HepG2 (cell line): ENCODE measurements around the gene SH3D19. TPM values are rescaled to one million over a fixed set of nuclear protein-coding genes. Genes with fewer than 3 reads are reported as not detected.

Experiments
- GABPA ChIP-seq, 2 experiments: IDR thresholded peaks; 2 replicates each; pipeline ENCODE4 v1.6.1; 2011 to 2016; ENCODE audit warnings: low read depth in 2 of 2, low read length in 1 of 2, missing biosample characterization in 1 of 2, missing genetic modification characterization in 1 of 2
- NFATC3 ChIP-seq: sonication (generic); formaldehyde crosslinking; IDR thresholded peaks from 2 replicates; pipeline ENCODE4 v1.5.1; 2020; ENCODE audit warnings: mild to moderate bottlenecking, missing genetic modification reagents
- NFKB2 ChIP-seq: sonication (generic); formaldehyde crosslinking; IDR thresholded peaks from 2 replicates; pipeline ENCODE4 v1.4.0; 2020; ENCODE audit warnings: missing genetic modification reagents, borderline replicate concordance
- ZNF33B ChIP-seq: sonication (generic); formaldehyde crosslinking; IDR thresholded peaks from 2 replicates; pipeline ENCODE4 v1.5.1; 2020; ENCODE audit warnings: mild to moderate bottlenecking, missing genetic modification reagents
- ZNF496 ChIP-seq: sonication (generic); formaldehyde crosslinking; IDR thresholded peaks from 2 replicates; pipeline ENCODE4 v1.8.1; 2023; ENCODE audit warnings: mild to moderate bottlenecking, moderate library complexity, missing genetic modification reagents; ENCODE audit not compliant: insufficient replicate concordance
- ZNF607 ChIP-seq: sonication (generic); formaldehyde crosslinking; IDR thresholded peaks from 2 replicates; pipeline ENCODE4 v1.5.1; 2020; ENCODE audit warnings: missing genetic modification reagents, mild to moderate bottlenecking, borderline replicate concordance
- ZNF747 ChIP-seq: sonication (generic); formaldehyde crosslinking; IDR thresholded peaks from 2 replicates; pipeline ENCODE4 v1.8.1; 2023; ENCODE audit warnings: missing genetic modification reagents, mild to moderate bottlenecking, borderline replicate concordance
- polyA plus RNA-seq, 8 experiments: library from polyadenylated mRNA; depleted of rRNA in 3 of 8; stranded (reverse) in 7 of 8; unstranded in 1 of 8; fragments of >200 nt; fragmentation: Illumina TruSeq in 4 of 8; extraction: Trizol in 4 of 8; gene quantifications; 2 replicates each; pipeline versions ENCODE4 v1.2.1 to v1.2.3, GENCODE V29; 2011 to 2016; ENCODE audit warnings: low read depth in 4 of 8, missing spikeins in 1 of 8, mixed read lengths in 1 of 8; ENCODE audit not compliant: insufficient read depth in 1 of 8
- total RNA-seq, 5 experiments: library from RNA; depleted of rRNA; stranded (reverse); fragments of >200 nt; fragmentation: Illumina TruSeq; extraction: Trizol; gene quantifications; 2 replicates each; pipeline ENCODE4 v1.2.3, GENCODE V29; 2016; ENCODE audit warnings: low read depth in 1 of 5
- TF ChIP-seq, protein P1 (sequence below): sonication (generic); formaldehyde crosslinking; IDR thresholded peaks from one replicate; pipeline ENCODE4 v1.5.1; 2020; ENCODE audit warnings: mild to moderate bottlenecking, missing genetic modification reagents; ENCODE audit errors: not compliant biosample characterization
- TF ChIP-seq, protein P2 (sequence below): sonication (generic); formaldehyde crosslinking; IDR thresholded peaks from 2 replicates; pipeline ENCODE4 v1.4.0; 2020; ENCODE audit warnings: mild to moderate bottlenecking, missing genetic modification reagents
- TF ChIP-seq, protein P3 (sequence below): sonication (generic); formaldehyde crosslinking; IDR thresholded peaks from 2 replicates; pipeline ENCODE4 v1.4.0; 2020; ENCODE audit warnings: missing genetic modification reagents, mild to moderate bottlenecking, borderline replicate concordance
- TF ChIP-seq, protein P4 (sequence below): sonication (generic); formaldehyde crosslinking; IDR thresholded peaks from 2 replicates; pipeline ENCODE4 v1.5.1; 2020; ENCODE audit warnings: mild to moderate bottlenecking, missing genetic modification reagents, borderline replicate concordance

Gene SH3D19
- total and polyA plus RNA-seq, 2 of the 13 experiments (the other 11 are each of a cell fraction or from before 2014, with no cell fraction given) = 31.2 to 38.0 TPM

DNA sequence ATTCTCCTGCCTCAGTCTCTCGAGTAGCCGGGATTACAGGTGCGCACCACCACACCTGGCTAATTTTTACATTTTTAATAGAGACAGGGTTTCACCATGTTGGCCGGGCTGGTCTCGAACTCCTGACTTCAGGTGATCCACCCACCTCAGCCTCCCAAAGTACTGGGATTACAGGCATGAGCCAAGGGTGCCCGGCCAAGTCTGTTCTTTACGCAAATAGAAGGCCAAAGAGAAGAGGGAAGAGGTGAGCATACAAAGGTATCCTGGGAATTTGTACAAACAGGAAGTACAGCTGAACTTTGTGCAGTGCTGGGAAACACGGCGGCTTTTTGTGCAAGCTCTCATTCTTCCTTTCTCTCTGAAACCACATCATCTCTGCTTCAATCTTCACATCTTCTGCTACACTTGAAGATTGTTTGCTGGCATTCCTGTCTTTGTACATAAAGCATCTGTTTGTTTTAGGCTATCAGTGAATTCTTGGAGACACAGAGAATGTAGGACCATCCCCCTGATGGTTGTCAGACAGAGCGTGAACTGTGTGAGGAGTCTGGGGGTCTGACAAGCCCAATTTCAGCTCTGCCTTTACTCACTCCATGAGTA lies 120.4 kb downstream of the SH3D19 start (continued):
- TF ChIP-seq, protein P1, sequence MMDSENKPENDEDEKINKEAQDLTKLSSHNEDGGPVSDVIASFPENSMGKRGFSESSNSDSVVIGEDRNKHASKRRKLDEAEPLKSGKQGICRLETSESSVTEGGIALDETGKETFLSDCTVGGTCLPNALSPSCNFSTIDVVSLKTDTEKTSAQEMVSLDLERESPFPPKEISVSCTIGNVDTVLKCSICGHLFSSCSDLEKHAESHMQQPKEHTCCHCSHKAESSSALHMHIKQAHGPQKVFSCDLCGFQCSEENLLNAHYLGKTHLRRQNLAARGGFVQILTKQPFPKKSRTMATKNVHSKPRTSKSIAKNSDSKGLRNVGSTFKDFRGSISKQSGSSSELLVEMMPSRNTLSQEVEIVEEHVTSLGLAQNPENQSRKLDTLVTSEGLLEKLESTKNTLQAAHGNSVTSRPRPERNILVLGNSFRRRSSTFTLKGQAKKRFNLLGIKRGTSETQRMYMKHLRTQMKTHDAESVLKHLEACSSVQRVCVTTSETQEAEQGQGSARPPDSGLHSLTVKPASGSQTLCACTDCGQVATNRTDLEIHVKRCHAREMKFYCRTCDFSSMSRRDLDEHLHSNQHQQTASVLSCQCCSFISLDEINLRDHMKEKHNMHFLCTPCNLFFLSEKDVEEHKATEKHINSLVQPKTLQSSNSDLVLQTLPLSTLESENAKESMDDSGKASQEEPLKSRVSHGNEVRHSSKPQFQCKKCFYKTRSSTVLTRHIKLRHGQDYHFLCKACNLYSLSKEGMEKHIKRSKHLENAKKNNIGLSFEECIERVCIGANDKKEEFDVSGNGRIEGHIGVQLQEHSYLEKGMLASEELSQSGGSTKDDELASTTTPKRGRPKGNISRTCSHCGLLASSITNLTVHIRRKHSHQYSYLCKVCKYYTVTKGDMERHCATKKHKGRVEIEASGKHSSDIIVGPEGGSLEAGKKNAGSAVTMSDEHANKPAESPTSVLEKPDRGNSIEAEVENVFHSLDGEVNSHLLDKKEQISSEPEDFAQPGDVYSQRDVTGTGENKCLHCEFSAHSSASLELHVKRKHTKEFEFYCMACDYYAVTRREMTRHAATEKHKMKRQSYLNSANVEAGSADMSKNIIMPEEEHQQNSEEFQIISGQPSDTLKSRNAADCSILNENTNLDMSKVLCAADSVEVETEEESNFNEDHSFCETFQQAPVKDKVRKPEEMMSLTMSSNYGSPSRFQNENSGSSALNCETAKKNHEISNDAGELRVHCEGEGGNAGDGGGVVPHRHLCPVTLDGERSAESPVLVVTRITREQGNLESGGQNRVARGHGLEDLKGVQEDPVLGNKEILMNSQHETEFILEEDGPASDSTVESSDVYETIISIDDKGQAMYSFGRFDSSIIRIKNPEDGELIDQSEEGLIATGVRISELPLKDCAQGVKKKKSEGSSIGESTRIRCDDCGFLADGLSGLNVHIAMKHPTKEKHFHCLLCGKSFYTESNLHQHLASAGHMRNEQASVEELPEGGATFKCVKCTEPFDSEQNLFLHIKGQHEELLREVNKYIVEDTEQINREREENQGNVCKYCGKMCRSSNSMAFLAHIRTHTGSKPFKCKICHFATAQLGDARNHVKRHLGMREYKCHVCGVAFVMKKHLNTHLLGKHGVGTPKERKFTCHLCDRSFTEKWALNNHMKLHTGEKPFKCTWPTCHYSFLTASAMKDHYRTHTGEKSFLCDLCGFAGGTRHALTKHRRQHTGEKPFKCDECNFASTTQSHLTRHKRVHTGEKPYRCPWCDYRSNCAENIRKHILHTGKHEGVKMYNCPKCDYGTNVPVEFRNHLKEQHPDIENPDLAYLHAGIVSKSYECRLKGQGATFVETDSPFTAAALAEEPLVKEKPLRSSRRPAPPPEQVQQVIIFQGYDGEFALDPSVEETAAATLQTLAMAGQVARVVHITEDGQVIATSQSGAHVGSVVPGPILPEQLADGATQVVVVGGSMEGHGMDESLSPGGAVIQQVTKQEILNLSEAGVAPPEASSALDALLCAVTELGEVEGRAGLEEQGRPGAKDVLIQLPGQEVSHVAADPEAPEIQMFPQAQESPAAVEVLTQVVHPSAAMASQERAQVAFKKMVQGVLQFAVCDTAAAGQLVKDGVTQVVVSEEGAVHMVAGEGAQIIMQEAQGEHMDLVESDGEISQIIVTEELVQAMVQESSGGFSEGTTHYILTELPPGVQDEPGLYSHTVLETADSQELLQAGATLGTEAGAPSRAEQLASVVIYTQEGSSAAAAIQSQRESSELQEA = peak; percentile 44
- no peak for TF ChIP-seq NFKB2 (CRISPR knock-in tag)
- TF ChIP-seq, protein P2, sequence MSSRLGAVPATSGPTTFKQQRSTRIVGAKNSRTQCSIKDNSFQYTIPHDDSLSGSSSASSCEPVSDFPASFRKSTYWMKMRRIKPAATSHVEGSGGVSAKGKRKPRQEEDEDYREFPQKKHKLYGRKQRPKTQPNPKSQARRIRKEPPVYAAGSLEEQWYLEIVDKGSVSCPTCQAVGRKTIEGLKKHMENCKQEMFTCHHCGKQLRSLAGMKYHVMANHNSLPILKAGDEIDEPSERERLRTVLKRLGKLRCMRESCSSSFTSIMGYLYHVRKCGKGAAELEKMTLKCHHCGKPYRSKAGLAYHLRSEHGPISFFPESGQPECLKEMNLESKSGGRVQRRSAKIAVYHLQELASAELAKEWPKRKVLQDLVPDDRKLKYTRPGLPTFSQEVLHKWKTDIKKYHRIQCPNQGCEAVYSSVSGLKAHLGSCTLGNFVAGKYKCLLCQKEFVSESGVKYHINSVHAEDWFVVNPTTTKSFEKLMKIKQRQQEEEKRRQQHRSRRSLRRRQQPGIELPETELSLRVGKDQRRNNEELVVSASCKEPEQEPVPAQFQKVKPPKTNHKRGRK (CRISPR knock-in tag) = no peak
- no peak for TF ChIP-seq NFATC3 (CRISPR knock-in tag)
- TF ChIP-seq, protein P3, sequence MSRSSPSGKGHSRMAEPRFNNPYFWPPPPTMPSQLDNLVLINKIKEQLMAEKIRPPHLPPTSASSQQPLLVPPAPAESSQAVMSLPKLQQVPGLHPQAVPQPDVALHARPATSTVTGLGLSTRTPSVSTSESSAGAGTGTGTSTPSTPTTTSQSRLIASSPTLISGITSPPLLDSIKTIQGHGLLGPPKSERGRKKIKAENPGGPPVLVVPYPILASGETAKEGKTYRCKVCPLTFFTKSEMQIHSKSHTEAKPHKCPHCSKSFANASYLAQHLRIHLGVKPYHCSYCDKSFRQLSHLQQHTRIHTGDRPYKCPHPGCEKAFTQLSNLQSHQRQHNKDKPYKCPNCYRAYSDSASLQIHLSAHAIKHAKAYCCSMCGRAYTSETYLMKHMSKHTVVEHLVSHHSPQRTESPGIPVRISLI (CRISPR knock-in tag) = no peak
- TF ChIP-seq, protein P4, sequence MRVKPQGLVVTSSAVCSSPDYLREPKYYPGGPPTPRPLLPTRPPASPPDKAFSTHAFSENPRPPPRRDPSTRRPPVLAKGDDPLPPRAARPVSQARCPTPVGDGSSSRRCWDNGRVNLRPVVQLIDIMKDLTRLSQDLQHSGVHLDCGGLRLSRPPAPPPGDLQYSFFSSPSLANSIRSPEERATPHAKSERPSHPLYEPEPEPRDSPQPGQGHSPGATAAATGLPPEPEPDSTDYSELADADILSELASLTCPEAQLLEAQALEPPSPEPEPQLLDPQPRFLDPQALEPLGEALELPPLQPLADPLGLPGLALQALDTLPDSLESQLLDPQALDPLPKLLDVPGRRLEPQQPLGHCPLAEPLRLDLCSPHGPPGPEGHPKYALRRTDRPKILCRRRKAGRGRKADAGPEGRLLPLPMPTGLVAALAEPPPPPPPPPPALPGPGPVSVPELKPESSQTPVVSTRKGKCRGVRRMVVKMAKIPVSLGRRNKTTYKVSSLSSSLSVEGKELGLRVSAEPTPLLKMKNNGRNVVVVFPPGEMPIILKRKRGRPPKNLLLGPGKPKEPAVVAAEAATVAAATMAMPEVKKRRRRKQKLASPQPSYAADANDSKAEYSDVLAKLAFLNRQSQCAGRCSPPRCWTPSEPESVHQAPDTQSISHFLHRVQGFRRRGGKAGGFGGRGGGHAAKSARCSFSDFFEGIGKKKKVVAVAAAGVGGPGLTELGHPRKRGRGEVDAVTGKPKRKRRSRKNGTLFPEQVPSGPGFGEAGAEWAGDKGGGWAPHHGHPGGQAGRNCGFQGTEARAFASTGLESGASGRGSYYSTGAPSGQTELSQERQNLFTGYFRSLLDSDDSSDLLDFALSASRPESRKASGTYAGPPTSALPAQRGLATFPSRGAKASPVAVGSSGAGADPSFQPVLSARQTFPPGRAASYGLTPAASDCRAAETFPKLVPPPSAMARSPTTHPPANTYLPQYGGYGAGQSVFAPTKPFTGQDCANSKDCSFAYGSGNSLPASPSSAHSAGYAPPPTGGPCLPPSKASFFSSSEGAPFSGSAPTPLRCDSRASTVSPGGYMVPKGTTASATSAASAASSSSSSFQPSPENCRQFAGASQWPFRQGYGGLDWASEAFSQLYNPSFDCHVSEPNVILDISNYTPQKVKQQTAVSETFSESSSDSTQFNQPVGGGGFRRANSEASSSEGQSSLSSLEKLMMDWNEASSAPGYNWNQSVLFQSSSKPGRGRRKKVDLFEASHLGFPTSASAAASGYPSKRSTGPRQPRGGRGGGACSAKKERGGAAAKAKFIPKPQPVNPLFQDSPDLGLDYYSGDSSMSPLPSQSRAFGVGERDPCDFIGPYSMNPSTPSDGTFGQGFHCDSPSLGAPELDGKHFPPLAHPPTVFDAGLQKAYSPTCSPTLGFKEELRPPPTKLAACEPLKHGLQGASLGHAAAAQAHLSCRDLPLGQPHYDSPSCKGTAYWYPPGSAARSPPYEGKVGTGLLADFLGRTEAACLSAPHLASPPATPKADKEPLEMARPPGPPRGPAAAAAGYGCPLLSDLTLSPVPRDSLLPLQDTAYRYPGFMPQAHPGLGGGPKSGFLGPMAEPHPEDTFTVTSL = peak; percentile 87; the same call in 1 of the 2 replicates
- no peak for TF ChIP-seq ZNF607
- no peak for TF ChIP-seq ZNF496 (CRISPR knock-in tag)
- no peak; the same call in 1 of the 2 replicates for TF ChIP-seq ZNF747 (CRISPR knock-in tag)
- no peak for TF ChIP-seq GABPA (IDR thresholded peaks at IDR 0.05; ENCODE audit: low read depth, low read length)
- TF ChIP-seq GABPA (CRISPR knock-in tag; IDR thresholded peaks at IDR 0.05; ENCODE audit: low read depth) = peak; percentile 66
- 0 out of 2 replicates have a peak, but pooled peaks have one; percentile 41 for TF ChIP-seq ZNF33B (CRISPR knock-in tag)
